ENCODE measurements around the gene GALNTL6.

The GALNTL6 gene

DNA sequence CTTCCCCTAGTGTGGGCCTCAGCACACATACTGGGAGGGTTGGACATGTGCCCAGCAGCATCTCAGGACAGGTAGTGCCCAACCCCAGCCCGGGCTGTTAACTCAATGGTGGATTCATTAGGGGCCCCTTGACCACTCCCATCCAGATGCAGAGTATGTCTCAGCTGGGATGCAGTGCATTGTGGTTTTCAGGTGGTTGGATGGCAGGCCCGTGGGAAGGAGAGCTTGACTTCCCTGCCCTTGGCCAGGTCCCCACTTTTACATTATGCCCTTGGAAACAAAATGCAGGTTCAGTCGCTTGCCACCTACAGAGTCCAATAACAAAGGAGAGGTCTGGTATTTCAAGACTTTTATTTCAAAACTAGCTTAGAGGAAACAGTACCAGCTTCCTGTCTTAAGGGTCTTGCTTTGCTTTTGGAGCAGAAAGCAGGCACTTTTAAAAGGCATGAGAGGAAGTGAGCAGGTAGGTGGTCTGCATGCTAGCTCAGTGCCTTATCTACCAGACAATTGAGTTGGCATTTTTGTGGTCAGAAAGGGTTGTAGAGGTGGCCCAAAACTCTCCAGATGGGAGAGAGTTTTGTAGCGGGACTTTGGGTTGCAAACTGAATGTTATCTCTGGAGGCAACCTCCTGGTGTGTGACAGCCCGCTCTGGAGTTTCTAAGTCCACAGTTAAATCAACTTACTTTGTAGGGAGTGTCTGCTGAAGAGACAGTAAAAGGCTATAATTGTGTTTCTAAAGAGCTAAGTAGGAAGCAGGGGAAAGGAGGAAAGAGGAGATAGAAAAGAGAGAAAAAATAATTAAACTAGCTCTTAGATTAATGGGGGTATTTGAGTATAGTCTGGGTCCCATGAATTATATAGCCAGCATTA, 171.0 kb downstream of the GALNTL6 start:
- no peaks in the 10 kb centered on the region for H3K4me1 Mint-ChIP-seq (ENCODE audit: low read depth)
- H3K4me3 Mint-ChIP-seq = no peak overlapping the region
- H3K9me3 Mint-ChIP-seq = peaks cover 13% of the 10 kb centered on the region
- no peaks in the 10 kb centered on the region for H3K27me3 Mint-ChIP-seq (ENCODE audit: low read depth)
- no peak overlapping the region for H3K27ac Mint-ChIP-seq
- no peak for DNase-seq (ENCODE audit: low spot score)
- no peaks in the 10 kb centered on the region for H3K36me3 Mint-ChIP-seq (ENCODE audit: low read depth)

DNA sequence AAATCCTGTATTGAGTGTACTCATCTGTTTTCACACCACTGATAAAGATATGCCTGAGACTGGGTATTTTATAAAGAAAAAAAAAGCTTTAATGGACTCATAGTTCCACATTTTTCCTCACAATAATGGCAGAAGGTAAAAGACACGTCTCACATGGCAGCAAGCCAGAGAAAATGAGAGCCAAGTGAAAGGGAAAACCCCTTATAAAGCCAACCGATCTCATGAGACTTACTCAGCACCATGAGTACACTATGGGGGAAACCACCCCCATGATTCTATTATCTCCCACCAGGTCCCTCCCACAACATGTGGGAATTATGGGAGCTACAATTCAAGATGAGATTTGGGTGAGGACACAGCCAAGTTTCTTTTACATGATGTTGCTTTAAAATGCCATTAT, 171.9 kb downstream of the GALNTL6 start:
- DNase-seq (ENCODE audit: low spot score) = no peak
- Mint-ChIP-seq H3K4me3 (no peak overlapping the region), H3K4me1 (ENCODE audit: low read depth) (no peaks in the 10 kb centered on the region), H3K27ac (no peak overlapping the region), H3K36me3 (ENCODE audit: low read depth) (no peaks in the 10 kb centered on the region), H3K9me3 (peaks cover 13% of the 10 kb centered on the region), H3K27me3 (ENCODE audit: low read depth) (no peaks in the 10 kb centered on the region)

DNA sequence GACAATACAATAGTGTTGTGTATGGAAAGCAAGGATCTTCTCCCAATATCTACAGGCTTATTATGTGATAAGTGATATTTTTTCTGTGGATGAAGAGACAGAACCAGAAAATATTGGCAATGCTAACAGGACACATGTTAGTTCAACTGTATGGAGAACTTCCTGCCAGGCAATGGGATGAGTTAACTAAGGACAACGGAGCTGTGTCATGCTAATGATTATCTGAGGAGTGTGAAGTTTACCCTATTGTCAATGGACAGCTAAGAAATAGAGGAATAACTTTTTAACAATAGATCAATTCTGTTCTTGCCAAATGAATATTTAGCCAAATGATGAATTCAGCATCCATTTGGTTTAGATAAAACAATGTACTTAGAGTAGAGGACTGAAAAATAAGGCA, 180.0 kb downstream of the GALNTL6 start:
- DNase-seq (ENCODE audit: low spot score) = no peak
- Mint-ChIP-seq H3K36me3 (ENCODE audit: low read depth) (no peaks in the 10 kb centered on the region), H3K27ac (no peak overlapping the region), H3K9me3 (peaks cover 10% of the 10 kb centered on the region), H3K27me3 (ENCODE audit: low read depth) (no peaks in the 10 kb centered on the region), H3K4me3 (no peak overlapping the region), H3K4me1 (ENCODE audit: low read depth) (no peaks in the 10 kb centered on the region)

DNA sequence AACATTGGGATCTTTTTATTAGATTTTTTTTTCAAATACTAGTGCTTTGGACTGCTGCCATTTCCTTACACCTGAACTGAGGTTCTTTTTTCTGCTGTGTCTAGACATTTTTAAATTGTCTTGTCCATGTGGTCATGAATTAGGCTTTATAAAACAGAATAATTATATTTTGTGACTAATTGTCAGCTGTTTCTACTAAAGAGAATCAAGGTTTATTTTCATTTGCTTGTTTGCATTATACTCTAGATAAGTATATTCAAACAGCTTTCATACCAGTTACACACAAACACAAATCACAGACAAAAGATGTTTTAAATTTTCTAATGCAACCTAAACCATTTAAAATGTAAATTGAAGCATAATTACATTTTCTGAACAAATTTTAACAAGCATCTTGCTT, 194.7 kb downstream of the GALNTL6 start:
- Mint-ChIP-seq H3K27me3 (ENCODE audit: low read depth) (no peaks in the 10 kb centered on the region), H3K9me3 (no peaks in the 10 kb centered on the region), H3K4me3 (no peak overlapping the region), H3K36me3 (ENCODE audit: low read depth) (no peaks in the 10 kb centered on the region), H3K4me1 (ENCODE audit: low read depth) (peaks cover 4% of the 10 kb centered on the region), H3K27ac (no peak overlapping the region)
- no peak for DNase-seq (ENCODE audit: low spot score)

DNA sequence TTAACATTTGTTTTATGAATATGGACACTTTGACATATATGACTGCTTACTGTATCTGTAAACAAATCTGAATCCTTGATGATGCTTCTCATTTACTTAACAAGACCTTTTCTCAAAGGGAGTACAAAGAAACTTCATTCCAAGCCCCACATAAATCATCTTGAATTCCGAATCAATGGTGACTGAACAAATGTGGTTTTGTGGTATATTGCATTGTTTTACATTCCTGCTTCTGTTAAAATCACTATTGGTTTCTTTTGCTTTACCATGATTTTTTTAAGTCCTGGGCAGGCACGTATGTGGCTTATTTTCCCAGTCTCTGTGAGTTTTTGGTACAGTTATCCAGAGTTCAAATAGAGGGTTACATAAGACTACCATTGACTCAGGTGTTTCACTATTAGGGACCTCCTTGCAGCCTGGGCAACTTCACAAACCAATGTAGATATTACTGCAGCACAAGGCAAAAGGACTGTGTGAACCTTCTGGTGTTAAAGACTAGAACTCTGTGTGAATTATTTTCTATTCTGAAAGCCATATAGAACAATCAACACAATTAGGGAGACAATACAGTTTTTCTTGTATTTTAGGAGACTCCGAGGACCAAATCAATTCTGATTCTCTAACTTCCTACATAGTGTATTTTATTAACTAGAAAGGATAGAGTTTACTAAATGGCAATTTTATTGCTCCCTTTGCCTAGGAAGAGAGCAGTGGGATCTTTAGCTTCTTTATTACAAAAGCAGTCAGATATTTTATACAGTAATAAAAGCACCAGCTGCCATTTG, 196.4 kb downstream of the GALNTL6 start:
- Mint-ChIP-seq H3K27ac (no peak overlapping the region), H3K36me3 (ENCODE audit: low read depth) (no peaks in the 10 kb centered on the region), H3K27me3 (ENCODE audit: low read depth) (no peaks in the 10 kb centered on the region), H3K4me1 (ENCODE audit: low read depth) (peaks cover 4% of the 10 kb centered on the region), H3K9me3 (no peaks in the 10 kb centered on the region), H3K4me3 (no peak overlapping the region)
- DNase-seq (ENCODE audit: low spot score) = no peak

DNA sequence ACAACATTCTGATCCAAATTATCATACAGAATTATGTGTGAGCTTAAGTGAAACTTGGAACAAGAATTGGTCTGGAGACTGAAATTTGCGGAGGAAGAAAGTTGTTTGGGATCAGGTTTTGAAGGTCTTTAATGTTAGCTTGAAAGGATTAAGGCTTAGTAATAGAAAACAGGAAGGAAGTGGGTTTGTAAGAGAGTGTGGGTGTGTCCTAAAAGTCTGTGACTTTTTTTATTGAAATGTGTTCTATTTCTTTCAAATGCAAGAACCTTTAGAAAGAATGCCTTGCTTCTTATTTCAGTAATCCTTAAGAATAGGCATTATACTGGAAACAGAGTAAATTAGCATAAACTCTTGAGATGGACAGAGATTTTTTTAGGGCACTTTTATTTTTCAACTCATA, 198.0 kb downstream of the GALNTL6 start:
- no peak for DNase-seq (ENCODE audit: low spot score)
- no peaks in the 10 kb centered on the region for H3K27me3 Mint-ChIP-seq (ENCODE audit: low read depth)
- H3K9me3 Mint-ChIP-seq = no peaks in the 10 kb centered on the region
- peaks cover 4% of the 10 kb centered on the region for H3K4me1 Mint-ChIP-seq (ENCODE audit: low read depth)
- no peak overlapping the region for H3K27ac Mint-ChIP-seq
- no peak overlapping the region for H3K4me3 Mint-ChIP-seq
- no peaks in the 10 kb centered on the region for H3K36me3 Mint-ChIP-seq (ENCODE audit: low read depth)

DNA sequence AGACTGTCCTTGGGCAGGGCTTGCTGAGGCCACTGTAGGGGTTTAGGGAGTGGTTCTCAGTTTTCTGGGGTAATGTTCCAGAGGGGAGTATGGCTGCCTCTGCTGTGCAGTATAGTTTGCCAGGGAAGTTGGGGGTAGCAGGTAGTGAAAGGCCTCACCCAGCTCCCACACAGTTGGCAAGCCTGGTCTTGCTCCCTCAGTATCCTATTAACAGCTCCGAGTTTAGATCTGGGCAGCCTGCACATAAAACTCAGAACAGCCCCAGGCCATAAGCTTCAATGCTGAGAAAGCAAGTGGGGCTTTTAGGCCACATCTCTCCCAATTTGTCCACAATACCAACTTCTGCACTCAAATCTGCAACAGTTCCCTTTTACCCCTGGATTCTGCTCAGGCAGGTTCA, 205.2 kb downstream of the GALNTL6 start:
- DNase-seq (ENCODE audit: low spot score) = no peak
- H3K9me3 Mint-ChIP-seq = no peaks in the 10 kb centered on the region
- H3K27me3 Mint-ChIP-seq (ENCODE audit: low read depth) = no peaks in the 10 kb centered on the region
- no peak overlapping the region for H3K4me3 Mint-ChIP-seq
- H3K36me3 Mint-ChIP-seq (ENCODE audit: low read depth) = no peaks in the 10 kb centered on the region
- no peak overlapping the region for H3K27ac Mint-ChIP-seq
- H3K4me1 Mint-ChIP-seq (ENCODE audit: low read depth) = no peaks in the 10 kb centered on the region

DNA sequence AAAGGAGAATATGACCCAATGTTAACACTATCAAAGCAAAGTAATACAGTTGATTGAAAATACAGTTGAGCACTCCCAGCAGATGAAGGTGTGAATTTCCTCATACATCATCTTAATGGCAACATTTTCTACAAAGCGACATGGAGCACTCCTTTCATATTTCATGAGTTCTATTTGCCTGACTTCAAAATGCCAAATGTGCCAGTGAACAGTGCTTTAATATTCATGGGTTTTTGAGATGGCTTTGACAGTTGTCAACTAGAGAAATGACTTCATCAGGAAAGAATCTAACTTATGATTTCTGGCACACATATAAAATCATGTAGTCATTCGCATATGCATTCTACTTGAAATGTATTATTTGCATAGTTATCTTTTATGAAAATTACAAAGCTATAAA, 222.4 kb downstream of the GALNTL6 start:
- Mint-ChIP-seq H3K27me3 (ENCODE audit: low read depth) (no peaks in the 10 kb centered on the region), H3K36me3 (ENCODE audit: low read depth) (no peaks in the 10 kb centered on the region), H3K4me1 (ENCODE audit: low read depth) (no peaks in the 10 kb centered on the region), H3K27ac (no peak overlapping the region), H3K9me3 (no peaks in the 10 kb centered on the region), H3K4me3 (no peak overlapping the region)
- DNase-seq (ENCODE audit: low spot score) = no peak

DNA sequence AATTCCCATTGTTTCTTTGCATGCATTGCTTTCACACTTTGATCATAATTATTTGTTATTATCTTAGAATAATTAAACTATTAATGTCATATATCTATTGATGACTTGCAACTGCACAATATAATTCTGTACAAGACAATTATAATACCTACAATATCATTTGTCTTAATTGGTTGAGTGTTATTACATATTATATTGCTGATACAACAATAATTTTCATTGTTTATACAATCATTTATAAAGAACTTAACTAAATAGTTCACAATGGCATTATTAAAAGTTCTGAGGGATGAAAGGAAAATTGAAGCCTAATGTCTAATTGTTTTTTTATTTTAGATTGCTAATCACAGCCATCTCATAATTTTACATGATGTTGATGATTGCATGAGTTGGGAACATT, 227.6 kb downstream of the GALNTL6 start:
- no peak for DNase-seq (ENCODE audit: low spot score)
- H3K27ac Mint-ChIP-seq = no peak overlapping the region
- no peak overlapping the region for H3K4me3 Mint-ChIP-seq
- H3K36me3 Mint-ChIP-seq (ENCODE audit: low read depth) = no peaks in the 10 kb centered on the region
- H3K4me1 Mint-ChIP-seq (ENCODE audit: low read depth) = no peaks in the 10 kb centered on the region
- no peaks in the 10 kb centered on the region for H3K27me3 Mint-ChIP-seq (ENCODE audit: low read depth)
- H3K9me3 Mint-ChIP-seq = no peaks in the 10 kb centered on the region

DNA sequence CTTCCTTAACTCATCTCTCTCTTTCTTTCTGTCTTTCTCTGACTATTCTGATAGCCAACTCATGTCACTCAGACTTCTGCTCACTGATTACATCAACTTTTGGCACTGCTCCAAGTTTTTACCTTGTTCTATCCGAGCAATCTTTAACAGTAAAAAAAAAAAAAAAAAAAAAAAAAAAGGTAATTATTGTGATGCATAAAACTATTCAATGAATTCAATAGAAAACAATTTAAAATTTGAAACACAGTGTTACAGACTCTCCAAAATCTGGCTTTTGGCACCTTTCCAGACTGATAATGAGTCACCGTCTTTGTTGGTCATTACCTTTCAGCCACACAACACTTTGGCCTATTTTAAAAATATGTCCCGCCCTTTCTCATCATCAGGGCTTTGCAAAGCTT, 229.5 kb downstream of the GALNTL6 start:
- no peak for DNase-seq (ENCODE audit: low spot score)
- H3K36me3 Mint-ChIP-seq (ENCODE audit: low read depth) = no peaks in the 10 kb centered on the region
- no peaks in the 10 kb centered on the region for H3K27me3 Mint-ChIP-seq (ENCODE audit: low read depth)

DNA sequence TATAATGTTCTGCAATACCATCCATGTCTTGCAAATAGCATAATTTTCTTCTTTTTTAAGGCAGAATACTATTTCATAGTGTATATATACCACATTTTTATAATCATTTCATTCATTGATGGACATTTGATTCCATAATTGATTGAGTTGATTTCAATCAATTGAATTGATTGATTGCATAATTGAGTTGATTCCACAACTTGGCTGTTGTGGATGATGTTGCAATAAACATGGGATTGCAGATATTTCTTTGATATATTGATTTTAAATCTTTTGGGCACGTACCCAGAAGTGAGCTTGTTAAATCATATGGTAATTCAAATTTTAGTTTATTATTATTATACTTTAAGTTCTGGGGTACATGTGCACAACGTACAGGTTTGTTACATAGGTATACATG, 232.8 kb downstream of the GALNTL6 start:
- no peak overlapping the region for H3K27ac Mint-ChIP-seq
- no peak overlapping the region for H3K4me3 Mint-ChIP-seq
- no peaks in the 10 kb centered on the region for H3K4me1 Mint-ChIP-seq (ENCODE audit: low read depth)
- H3K36me3 Mint-ChIP-seq (ENCODE audit: low read depth) = no peaks in the 10 kb centered on the region
- H3K9me3 Mint-ChIP-seq = no peaks in the 10 kb centered on the region
- no peaks in the 10 kb centered on the region for H3K27me3 Mint-ChIP-seq (ENCODE audit: low read depth)
- DNase-seq (ENCODE audit: low spot score) = no peak

More for the DNA sequence above, 229.5 kb downstream of the GALNTL6 start:
- H3K27ac Mint-ChIP-seq = no peak overlapping the region
- H3K9me3 Mint-ChIP-seq = no peaks in the 10 kb centered on the region
- H3K4me3 Mint-ChIP-seq = no peak overlapping the region
- no peaks in the 10 kb centered on the region for H3K4me1 Mint-ChIP-seq (ENCODE audit: low read depth)

DNA sequence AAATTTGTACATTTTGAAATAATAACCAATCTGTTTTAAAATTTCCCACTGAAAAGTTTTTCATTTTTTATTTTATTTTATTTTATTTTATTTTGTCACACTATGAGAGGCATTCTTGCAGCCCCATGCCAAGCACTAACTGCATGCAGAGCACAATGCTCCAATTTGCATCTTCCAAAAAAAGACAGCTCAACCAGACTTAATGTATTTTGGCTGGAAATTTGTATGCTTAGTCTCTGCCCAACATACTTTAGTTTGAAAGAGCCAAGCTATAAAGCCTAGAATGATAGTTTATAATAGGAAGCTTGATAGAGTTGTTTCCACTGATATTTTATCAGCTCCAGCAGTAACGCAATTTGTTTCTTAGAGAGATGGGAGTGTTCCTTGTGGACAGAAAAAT, 235.5 kb downstream of the GALNTL6 start:
- Mint-ChIP-seq H3K4me1 (ENCODE audit: low read depth) (no peaks in the 10 kb centered on the region), H3K4me3 (no peak overlapping the region), H3K36me3 (ENCODE audit: low read depth) (no peaks in the 10 kb centered on the region), H3K27me3 (ENCODE audit: low read depth) (no peaks in the 10 kb centered on the region), H3K9me3 (no peaks in the 10 kb centered on the region), H3K27ac (no peak overlapping the region)
- DNase-seq (ENCODE audit: low spot score) = no peak

DNA sequence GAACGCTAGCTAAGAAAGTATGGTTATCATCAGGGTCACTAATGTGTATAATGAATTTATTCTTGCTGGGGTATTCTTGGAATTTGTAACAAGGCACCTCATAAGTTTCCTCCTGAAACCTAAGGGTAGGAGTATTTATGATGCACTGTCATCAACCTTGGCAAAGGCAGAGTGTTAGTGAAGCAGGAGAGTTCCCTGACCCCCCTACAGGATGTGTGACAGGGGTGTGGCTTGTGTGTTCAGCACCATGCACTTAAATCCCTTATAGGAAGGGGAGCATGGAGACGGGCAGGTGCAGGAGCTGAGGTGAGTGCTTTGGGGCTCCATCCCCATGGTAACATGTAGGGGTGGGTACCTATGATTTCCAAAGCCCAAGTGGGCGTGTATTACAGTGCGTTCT, 237.7 kb downstream of the GALNTL6 start:
- H3K4me3 Mint-ChIP-seq = no peak overlapping the region
- H3K36me3 Mint-ChIP-seq (ENCODE audit: low read depth) = no peaks in the 10 kb centered on the region
- H3K4me1 Mint-ChIP-seq (ENCODE audit: low read depth) = no peaks in the 10 kb centered on the region
- H3K27me3 Mint-ChIP-seq (ENCODE audit: low read depth) = no peaks in the 10 kb centered on the region
- no peak overlapping the region for H3K27ac Mint-ChIP-seq
- no peaks in the 10 kb centered on the region for H3K9me3 Mint-ChIP-seq
- no peak for DNase-seq (ENCODE audit: low spot score)

DNA sequence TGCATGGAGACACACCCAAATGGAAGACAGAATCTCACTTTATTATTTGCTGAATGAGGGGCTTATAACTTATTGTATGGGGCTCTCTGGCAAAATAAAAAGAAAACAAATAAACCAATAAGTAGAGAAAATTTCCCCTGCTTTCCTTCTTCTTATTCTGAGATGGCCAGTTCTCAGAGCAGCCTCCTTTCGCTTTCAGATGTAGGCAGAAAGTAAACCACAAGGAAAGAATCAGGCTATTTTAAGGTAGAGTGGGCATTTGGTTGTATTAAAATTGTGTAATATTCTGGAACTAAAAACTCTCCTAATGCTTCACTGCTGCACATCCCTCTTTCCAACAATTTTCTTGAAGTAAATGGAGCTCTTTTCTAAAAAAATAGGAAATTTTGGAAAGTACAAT, 241.8 kb downstream of the GALNTL6 start:
- no peak for DNase-seq (ENCODE audit: low spot score)
- Mint-ChIP-seq H3K36me3 (ENCODE audit: low read depth) (no peaks in the 10 kb centered on the region), H3K4me3 (no peak overlapping the region), H3K9me3 (no peaks in the 10 kb centered on the region), H3K27me3 (ENCODE audit: low read depth) (no peaks in the 10 kb centered on the region), H3K4me1 (ENCODE audit: low read depth) (no peaks in the 10 kb centered on the region), H3K27ac (no peak overlapping the region)

Measured in T-helper 2 cell treated with Interferon-gamma antibody and Interleukin-4, amounts not matched to agents 5 μg/mL and 100 μg/mL, for 36 hours (primary cell).